Dendritic cell treated with granulocyte-macrophage colony-stimulating factor and Interleukin-4, amounts not matched to agents 40 ng/mL and 50 ng/mL, for 4 days (primary cell): ENCODE results near the gene RBM39.

ENCODE experiments used
- H3K27ac Mint-ChIP-seq: one replicate; pipeline ENCODE4 v1.8.0; 2022; ENCODE audit warnings: mild to moderate bottlenecking, mixed read lengths
- H3K27me3 Mint-ChIP-seq: one replicate; pipeline ENCODE4 v1.8.0; 2022; ENCODE audit warnings: mild to moderate bottlenecking, mixed read lengths
- H3K36me3 Mint-ChIP-seq: one replicate; pipeline ENCODE4 v1.8.0; 2022; ENCODE audit warnings: low read depth, mixed read lengths
- H3K4me1 Mint-ChIP-seq: one replicate; pipeline ENCODE4 v1.8.0; 2022; ENCODE audit warnings: low read depth, mixed read lengths
- H3K4me3 Mint-ChIP-seq: one replicate; pipeline ENCODE4 v1.8.0; 2022; ENCODE audit warnings: mild to moderate bottlenecking, moderate library complexity, mixed read lengths
- H3K9me3 Mint-ChIP-seq: one replicate; pipeline ENCODE4 v1.8.0; 2022; ENCODE audit warnings: mixed read lengths
- intact Hi-C: fragments of 100-400 bp; cut with micrococcal nuclease; formaldehyde crosslinking; loops from one replicate; pipeline ENCODE4 v1.15.0; 2022

The RBM39 gene

DNA sequence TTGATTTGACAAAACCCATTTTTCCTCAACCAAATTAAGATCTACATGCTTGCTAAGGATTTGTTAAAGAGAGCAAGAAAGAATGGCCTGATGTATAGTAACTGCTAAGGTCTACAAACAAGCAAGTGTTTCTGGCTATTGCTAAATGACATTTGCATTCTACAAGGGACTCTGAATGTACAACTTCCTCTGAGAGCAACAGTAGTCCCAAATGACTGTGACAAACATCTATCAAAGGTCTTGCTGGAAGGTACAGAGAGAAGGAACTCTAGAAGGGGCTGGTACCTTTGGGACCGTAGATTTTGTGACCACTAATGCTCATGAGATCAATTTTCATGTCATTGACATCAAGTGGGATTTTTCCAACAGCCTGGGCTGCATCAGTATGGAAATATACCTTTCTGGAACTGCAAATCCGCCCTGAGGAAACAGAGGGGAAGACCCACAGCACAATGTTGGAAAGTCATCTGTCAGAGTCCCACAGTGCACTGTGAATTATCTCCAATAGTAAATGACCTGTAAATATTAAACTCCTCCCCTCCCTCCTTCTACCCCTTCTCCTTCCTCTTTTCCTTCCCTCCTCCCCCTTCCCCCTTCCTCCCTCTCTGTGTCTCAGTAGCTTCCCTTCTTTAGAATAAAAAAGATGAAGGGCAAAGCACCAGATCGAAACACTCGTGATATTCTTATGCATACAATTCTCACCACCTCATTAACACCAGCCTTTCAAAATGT is 61.4 kb downstream of the RBM39 start:
- H3K36me3 Mint-ChIP-seq, result peaks cover 62% of the 10 kb centered on the region
- peaks cover 14% of the 10 kb centered on the region for H3K4me1 Mint-ChIP-seq
- H3K27ac Mint-ChIP-seq, result peak overlapping the region; percentile 74
- intact Hi-C loops, result no loop called here
- no peaks in the 10 kb centered on the region for H3K27me3 Mint-ChIP-seq
- H3K4me3 Mint-ChIP-seq, result peak overlapping the region; percentile 9
- no peaks in the 10 kb centered on the region for H3K9me3 Mint-ChIP-seq

DNA sequence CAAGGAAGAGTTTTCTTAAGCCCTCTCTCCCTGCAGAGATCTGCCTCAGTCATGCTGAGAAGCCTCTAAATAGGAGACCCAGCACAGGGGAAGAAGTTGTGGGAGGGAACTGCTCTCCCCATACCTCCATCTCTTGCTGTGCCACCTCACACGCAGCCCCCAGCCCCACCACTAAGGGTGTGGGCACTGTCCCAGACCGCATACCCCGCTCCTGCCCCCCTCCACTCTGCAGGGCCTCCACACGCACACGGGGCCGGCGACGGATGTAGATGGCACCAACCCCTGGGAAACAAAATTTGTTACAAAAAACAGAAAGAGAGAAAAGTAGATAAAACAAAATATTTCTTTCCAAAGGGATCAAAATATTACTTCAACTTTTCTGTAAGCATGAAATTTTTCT is 67.1 kb downstream of the RBM39 start:
- Mint-ChIP-seq H3K4me1 (peaks cover 2% of the 10 kb centered on the region), H3K27ac (no peak overlapping the region), H3K4me3 (no peak overlapping the region), H3K27me3 (no peaks in the 10 kb centered on the region), H3K36me3 (peaks cover 87% of the 10 kb centered on the region), H3K9me3 (no peaks in the 10 kb centered on the region)
- intact Hi-C loops, result no loop called here

DNA sequence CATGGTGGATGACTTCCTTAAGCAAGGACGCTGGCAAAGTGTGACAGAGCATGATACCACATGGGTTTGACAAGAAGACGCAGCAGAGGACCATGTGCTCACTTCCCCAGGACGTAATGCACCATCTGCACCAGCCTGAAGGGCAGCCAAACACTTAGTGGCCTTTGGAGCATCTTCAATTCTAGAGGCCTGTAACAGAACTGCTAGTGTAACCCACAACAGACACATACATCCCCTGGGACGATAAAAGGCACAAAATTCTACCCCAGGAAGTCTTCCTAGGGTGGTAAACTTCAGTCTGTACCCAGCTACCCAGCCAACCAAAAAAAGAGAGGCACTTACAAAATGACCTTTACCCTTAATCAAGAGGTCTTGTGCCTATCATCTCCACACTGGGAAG is 68.2 kb downstream of the RBM39 start:
- H3K36me3 Mint-ChIP-seq, result peaks cover 91% of the 10 kb centered on the region
- H3K4me1 Mint-ChIP-seq, result no peaks in the 10 kb centered on the region
- H3K9me3 Mint-ChIP-seq, result no peaks in the 10 kb centered on the region
- intact Hi-C loops, result no loop called here
- no peak overlapping the region for H3K27ac Mint-ChIP-seq
- no peaks in the 10 kb centered on the region for H3K27me3 Mint-ChIP-seq
- no peak overlapping the region for H3K4me3 Mint-ChIP-seq

- intact Hi-C loops, result no loop called here
- H3K4me1 Mint-ChIP-seq, result peaks cover 5% of the 10 kb centered on the region
- no peak overlapping the region for H3K4me3 Mint-ChIP-seq
- peaks cover 64% of the 10 kb centered on the region for H3K36me3 Mint-ChIP-seq
- no peaks in the 10 kb centered on the region for H3K9me3 Mint-ChIP-seq
- no peaks in the 10 kb centered on the region for H3K27me3 Mint-ChIP-seq
- H3K27ac Mint-ChIP-seq, result no peak overlapping the region
These were observed 72.4 kb downstream of the RBM39 start for GRCh38 chr20:35669681-35670080.

GRCh38 chr20:35669221-35669620 is 72.8 kb downstream of the RBM39 start:
- no peaks in the 10 kb centered on the region for H3K9me3 Mint-ChIP-seq
- no peak overlapping the region for H3K27ac Mint-ChIP-seq
- intact Hi-C loops, result no loop called here
- H3K4me3 Mint-ChIP-seq, result no peak overlapping the region
- peaks cover 9% of the 10 kb centered on the region for H3K4me1 Mint-ChIP-seq
- H3K27me3 Mint-ChIP-seq, result no peaks in the 10 kb centered on the region
- peaks cover 68% of the 10 kb centered on the region for H3K36me3 Mint-ChIP-seq

- peaks cover 37% of the 10 kb centered on the region for H3K4me1 Mint-ChIP-seq
- H3K4me3 Mint-ChIP-seq, result no peak overlapping the region
- H3K27ac Mint-ChIP-seq, result no peak overlapping the region
- no peaks in the 10 kb centered on the region for H3K9me3 Mint-ChIP-seq
- H3K36me3 Mint-ChIP-seq, result peaks cover 44% of the 10 kb centered on the region
- no peaks in the 10 kb centered on the region for H3K27me3 Mint-ChIP-seq
- intact Hi-C loops, result no loop called here
These were observed 76.1 kb downstream of the RBM39 start for GRCh38 chr20:35665949-35666288.

- Mint-ChIP-seq H3K27me3 (no peaks in the 10 kb centered on the region), H3K36me3 (peaks cover 31% of the 10 kb centered on the region), H3K4me3 (peak within 1 kb of the TSS; percentile 95), H3K9me3 (no peaks in the 10 kb centered on the region), H3K4me1 (peaks cover 37% of the 10 kb centered on the region), H3K27ac (peak within 1 kb of the TSS; percentile 99)
- intact Hi-C loops, result loop anchor here (1.0 kb wide), 1 partner anchor 48 kb away; no protein-coding TSS in a partner anchor
These were observed 77.4 kb downstream of the RBM39 start, which contains the start of the genes CPNE1 and RBM12 for GRCh38 chr20:35664466-35665206. TSS of gene CPNE1 (minus strand) at chr20:35664900. CDS start at chr20:35632923, 31,977 bp downstream. TSS of gene RBM12 (minus strand) at chr20:35664900. CDS start at chr20:35655322, 9,578 bp downstream.

GRCh38 chr20:35663516-35664465 is 78.3 kb downstream of the RBM39 start:
- Mint-ChIP-seq H3K36me3 (peaks cover 22% of the 10 kb centered on the region), H3K27ac (peak overlapping the region; percentile 99), H3K4me1 (peaks cover 42% of the 10 kb centered on the region), H3K27me3 (no peaks in the 10 kb centered on the region), H3K4me3 (peak overlapping the region; percentile 95), H3K9me3 (no peaks in the 10 kb centered on the region)
- intact Hi-C loops, result loop anchor here (1.0 kb wide), 1 partner anchor 47 kb away; no protein-coding TSS in a partner anchor

- peaks cover 47% of the 10 kb centered on the region for H3K4me1 Mint-ChIP-seq
- H3K27ac Mint-ChIP-seq, result no peak overlapping the region
- peak overlapping the region; percentile 41 for H3K4me3 Mint-ChIP-seq
- H3K27me3 Mint-ChIP-seq, result no peaks in the 10 kb centered on the region
- peaks cover 15% of the 10 kb centered on the region for H3K36me3 Mint-ChIP-seq
- no peaks in the 10 kb centered on the region for H3K9me3 Mint-ChIP-seq
- intact Hi-C loops, result no loop called here
These were observed 79.5 kb downstream of the RBM39 start for GRCh38 chr20:35662551-35662950.

- Mint-ChIP-seq H3K27me3 (no peaks in the 10 kb centered on the region), H3K4me1 (peaks cover 53% of the 10 kb centered on the region), H3K27ac (no peak overlapping the region), H3K9me3 (no peaks in the 10 kb centered on the region), H3K4me3 (peak overlapping the region; percentile 39), H3K36me3 (peaks cover 21% of the 10 kb centered on the region)
- intact Hi-C loops, result no loop called here
These were observed 80.2 kb downstream of the RBM39 start for GRCh38 chr20:35661908-35662307.

DNA sequence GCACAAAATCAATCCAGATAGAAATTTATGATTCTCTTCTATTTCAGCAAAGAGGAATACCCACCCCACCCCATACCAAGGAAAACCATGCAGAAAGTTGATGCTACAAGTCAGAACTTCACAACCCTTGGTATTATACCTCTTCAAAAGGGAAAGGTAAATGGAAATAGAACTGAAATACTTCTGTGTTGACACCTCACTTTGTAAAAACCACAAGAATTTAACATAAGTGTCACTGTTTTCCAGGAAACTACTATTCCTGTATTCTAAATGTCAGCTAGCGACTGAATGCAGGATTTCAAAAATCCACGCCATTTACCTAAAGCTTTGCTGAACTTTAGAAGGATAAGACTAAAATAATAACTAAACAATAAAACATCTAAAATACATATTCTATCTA is 81.0 kb downstream of the RBM39 start:
- intact Hi-C loops, result no loop called here
- peaks cover 54% of the 10 kb centered on the region for H3K4me1 Mint-ChIP-seq
- H3K36me3 Mint-ChIP-seq, result peaks cover 28% of the 10 kb centered on the region
- H3K4me3 Mint-ChIP-seq, result no peak overlapping the region
- no peak overlapping the region for H3K27ac Mint-ChIP-seq
- no peaks in the 10 kb centered on the region for H3K27me3 Mint-ChIP-seq
- no peaks in the 10 kb centered on the region for H3K9me3 Mint-ChIP-seq

DNA sequence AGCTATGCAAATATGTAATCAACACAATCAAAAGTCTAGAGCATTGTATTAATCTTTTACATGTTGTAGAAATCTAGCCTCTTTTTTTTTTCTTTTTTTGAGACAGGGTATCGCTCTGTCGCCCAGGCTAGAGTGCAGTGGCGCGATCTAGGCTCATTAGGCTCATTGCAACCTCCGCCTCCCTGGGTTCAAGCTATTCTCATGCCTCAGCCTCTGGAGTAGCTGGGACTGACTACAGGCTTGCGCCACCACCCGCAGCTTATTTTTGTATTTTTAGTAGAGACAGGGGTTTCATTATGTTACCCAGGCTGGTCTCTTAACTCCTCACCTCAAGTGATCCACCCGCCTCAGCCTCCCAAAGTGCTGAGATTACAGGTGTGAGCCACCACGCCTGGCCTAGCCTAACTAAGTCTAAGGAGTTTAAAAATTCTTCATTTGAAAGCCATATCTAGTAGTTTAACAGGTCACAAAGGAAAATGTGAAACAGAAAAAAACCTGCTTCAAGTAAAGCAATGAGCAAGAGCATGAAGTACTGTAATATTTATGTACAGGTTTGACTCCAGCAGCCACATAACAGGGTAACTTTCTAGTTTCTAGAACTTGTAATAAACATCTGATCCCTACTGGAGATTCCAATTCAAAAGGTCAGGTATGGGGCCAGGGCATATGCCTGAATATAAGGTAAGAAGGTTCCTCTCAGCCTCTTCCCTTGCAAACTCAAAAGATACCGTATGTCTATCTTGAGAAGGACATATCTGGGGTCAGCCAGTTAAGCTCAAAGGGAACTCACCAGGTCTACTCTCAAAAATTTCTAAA is 81.7 kb downstream of the RBM39 start:
- Mint-ChIP-seq H3K27me3 (no peaks in the 10 kb centered on the region), H3K9me3 (no peaks in the 10 kb centered on the region), H3K4me1 (peaks cover 54% of the 10 kb centered on the region), H3K4me3 (no peak overlapping the region), H3K27ac (no peak overlapping the region), H3K36me3 (peaks cover 28% of the 10 kb centered on the region)
- intact Hi-C loops, result no loop called here

DNA sequence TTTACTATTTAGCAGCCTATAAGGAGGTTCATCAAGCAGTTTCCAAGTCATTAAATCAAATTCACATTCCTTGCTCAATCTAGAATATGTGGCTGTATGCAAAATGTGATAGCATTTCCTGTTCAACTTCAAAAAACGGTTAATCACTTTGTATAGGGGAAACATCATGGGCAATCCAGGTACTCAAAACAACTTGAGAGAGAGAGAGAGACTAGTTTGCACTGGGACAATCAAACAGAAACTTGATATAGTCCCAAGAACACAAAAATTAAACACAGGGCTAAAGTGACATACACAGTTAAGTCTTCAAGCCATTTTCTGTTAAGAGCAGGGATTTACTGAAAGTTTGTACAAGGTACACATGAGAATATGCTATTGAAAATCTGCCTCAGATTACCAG is 84.8 kb downstream of the RBM39 start:
- H3K9me3 Mint-ChIP-seq, result no peaks in the 10 kb centered on the region

More for the DNA sequence above, 84.8 kb downstream of the RBM39 start:
- H3K4me1 Mint-ChIP-seq, result peaks cover 25% of the 10 kb centered on the region
- no peaks in the 10 kb centered on the region for H3K27me3 Mint-ChIP-seq
- no peak overlapping the region for H3K4me3 Mint-ChIP-seq
- H3K36me3 Mint-ChIP-seq, result peaks cover 13% of the 10 kb centered on the region
- no peak overlapping the region for H3K27ac Mint-ChIP-seq
- intact Hi-C loops, result no loop called here
